ENCODE data around the gene ARG2.

Gene ARG2

DNA sequence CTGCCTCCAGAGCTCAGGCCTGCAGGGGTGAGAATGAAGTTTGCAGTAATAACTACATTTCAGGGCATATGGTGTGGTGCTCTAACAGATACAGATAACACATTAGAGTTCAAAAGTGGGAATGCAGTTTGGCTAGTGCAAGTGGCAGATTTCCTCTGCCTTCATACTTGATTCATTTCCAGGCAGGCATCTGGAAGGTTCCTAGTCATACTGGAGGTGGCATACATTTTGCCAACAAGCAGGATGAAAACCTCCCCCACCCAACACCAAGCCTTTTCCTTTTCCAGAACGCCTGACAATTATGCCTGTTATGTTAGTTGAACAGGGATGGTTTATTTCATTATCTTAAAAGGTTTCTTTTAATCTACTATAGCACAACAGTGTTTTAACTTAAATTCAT lies 30.4 kb downstream of the ARG2 start:
- no peaks in the 10 kb centered on the region for H3K27me3 ChIP-seq (ENCODE audit: insufficient read depth, poor library complexity, severe bottlenecking)
- no peaks in the 10 kb centered on the region for H3K9me3 ChIP-seq (ENCODE audit: severe bottlenecking)
- ATAC-seq (ENCODE audit: low read depth) (no peak), DNase-seq (ENCODE audit: low spot score) (no peak)
- H3K4me1 ChIP-seq (ENCODE audit: insufficient read depth, poor library complexity, severe bottlenecking), result peaks cover 11% of the 10 kb centered on the region
- H3K27ac ChIP-seq (ENCODE audit: poor library complexity, severe bottlenecking), result peak overlapping the region; percentile 46
- TF ChIP-seq, protein P1, sequence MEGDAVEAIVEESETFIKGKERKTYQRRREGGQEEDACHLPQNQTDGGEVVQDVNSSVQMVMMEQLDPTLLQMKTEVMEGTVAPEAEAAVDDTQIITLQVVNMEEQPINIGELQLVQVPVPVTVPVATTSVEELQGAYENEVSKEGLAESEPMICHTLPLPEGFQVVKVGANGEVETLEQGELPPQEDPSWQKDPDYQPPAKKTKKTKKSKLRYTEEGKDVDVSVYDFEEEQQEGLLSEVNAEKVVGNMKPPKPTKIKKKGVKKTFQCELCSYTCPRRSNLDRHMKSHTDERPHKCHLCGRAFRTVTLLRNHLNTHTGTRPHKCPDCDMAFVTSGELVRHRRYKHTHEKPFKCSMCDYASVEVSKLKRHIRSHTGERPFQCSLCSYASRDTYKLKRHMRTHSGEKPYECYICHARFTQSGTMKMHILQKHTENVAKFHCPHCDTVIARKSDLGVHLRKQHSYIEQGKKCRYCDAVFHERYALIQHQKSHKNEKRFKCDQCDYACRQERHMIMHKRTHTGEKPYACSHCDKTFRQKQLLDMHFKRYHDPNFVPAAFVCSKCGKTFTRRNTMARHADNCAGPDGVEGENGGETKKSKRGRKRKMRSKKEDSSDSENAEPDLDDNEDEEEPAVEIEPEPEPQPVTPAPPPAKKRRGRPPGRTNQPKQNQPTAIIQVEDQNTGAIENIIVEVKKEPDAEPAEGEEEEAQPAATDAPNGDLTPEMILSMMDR (IDR thresholded peaks at IDR 0.05; ENCODE audit: poor library complexity, severe bottlenecking), result no peak
- no peak overlapping the region for H3K4me3 ChIP-seq (ENCODE audit: severe bottlenecking)
- H3K36me3 ChIP-seq (ENCODE audit: low read depth), result peaks cover 85% of the 10 kb centered on the region

DNA sequence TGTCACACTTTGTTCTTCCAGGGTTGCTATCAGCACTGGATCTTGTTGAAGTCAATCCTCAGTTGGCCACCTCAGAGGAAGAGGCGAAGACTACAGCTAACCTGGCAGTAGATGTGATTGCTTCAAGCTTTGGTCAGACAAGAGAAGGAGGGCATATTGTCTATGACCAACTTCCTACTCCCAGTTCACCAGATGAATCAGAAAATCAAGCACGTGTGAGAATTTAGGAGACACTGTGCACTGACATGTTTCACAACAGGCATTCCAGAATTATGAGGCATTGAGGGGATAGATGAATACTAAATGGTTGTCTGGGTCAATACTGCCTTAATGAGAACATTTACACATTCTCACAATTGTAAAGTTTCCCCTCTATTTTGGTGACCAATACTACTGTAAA lies 31.0 kb downstream of the ARG2 start:
- H3K4me3 ChIP-seq (ENCODE audit: severe bottlenecking), result no peak overlapping the region
- H3K27me3 ChIP-seq (ENCODE audit: insufficient read depth, poor library complexity, severe bottlenecking), result no peaks in the 10 kb centered on the region
- ATAC-seq (ENCODE audit: low read depth), result peak; percentile 95
- H3K36me3 ChIP-seq (ENCODE audit: low read depth), result peaks cover 91% of the 10 kb centered on the region
- H3K4me1 ChIP-seq (ENCODE audit: insufficient read depth, poor library complexity, severe bottlenecking), result peaks cover 11% of the 10 kb centered on the region
- peak overlapping the region; percentile 46 for H3K27ac ChIP-seq (ENCODE audit: poor library complexity, severe bottlenecking)
- TF ChIP-seq, protein P1 (IDR thresholded peaks at IDR 0.05; ENCODE audit: poor library complexity, severe bottlenecking), result no peak
- DNase-seq (ENCODE audit: low spot score), result no peak
- no peaks in the 10 kb centered on the region for H3K9me3 ChIP-seq (ENCODE audit: severe bottlenecking)

DNA sequence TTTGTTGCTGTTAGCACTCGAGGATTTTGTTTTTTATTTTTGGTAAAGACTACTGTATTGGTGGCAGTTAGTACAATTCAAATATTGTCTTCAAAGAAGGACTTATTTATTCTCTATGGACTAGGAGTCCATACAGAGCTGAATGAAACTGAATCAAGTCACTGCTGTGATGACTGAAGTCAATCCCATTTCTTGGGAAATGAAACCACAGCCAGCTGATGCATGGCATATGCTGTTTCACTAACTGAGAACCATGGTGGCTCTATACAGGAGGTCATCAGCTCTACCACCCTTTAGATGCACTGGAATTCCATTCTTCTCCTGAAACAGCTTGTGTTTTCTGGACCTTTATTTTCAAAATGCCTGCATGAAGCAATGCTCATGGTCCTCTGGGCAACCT lies 32.5 kb downstream of the ARG2 start:
- Histone ChIP-seq H3K36me3 (ENCODE audit: low read depth) (peaks cover 98% of the 10 kb centered on the region), H3K27ac (ENCODE audit: poor library complexity, severe bottlenecking) (no peak overlapping the region), H3K9me3 (ENCODE audit: severe bottlenecking) (no peaks in the 10 kb centered on the region), H3K27me3 (ENCODE audit: insufficient read depth, poor library complexity, severe bottlenecking) (no peaks in the 10 kb centered on the region), H3K4me3 (ENCODE audit: severe bottlenecking) (no peak overlapping the region), H3K4me1 (ENCODE audit: insufficient read depth, poor library complexity, severe bottlenecking) (peaks cover 11% of the 10 kb centered on the region)
- TF ChIP-seq, protein P1 (IDR thresholded peaks at IDR 0.05; ENCODE audit: poor library complexity, severe bottlenecking), result no peak
- no peak for DNase-seq (ENCODE audit: low spot score)
- no peak for ATAC-seq (ENCODE audit: low read depth)

DNA sequence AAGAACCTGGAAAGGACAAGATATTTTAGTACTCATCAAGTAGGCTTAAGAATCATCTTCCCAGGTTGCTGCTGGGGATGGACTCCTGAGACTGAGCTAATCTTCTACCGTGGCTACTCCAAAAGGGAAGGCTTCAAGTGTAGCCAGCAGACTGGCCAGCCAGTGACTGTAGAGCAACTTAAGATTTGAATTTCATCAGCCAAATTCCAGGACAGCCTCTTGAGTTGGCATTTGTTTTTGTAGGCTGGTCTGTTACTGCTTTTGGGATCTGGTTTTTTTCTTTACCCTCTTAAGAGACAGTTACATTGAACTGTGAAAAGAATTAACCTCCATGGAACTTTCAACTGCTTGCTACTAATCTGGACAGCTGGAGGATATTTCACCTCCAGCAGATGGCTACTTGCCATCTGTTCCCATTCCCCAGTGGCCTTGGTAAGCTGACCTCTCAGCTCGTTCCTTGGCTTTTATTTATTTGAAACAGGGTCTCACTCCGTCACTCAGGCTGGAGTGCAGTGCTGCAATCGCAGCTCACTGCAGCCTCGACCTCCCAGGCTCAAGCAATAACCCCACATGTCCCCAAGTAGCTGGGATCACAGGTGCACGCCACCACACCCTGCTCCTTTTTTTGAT lies 34.0 kb downstream of the ARG2 start:
- Histone ChIP-seq H3K4me3 (ENCODE audit: severe bottlenecking) (no peak overlapping the region), H3K27ac (ENCODE audit: poor library complexity, severe bottlenecking) (no peak overlapping the region), H3K9me3 (ENCODE audit: severe bottlenecking) (no peaks in the 10 kb centered on the region), H3K4me1 (ENCODE audit: insufficient read depth, poor library complexity, severe bottlenecking) (peaks cover 11% of the 10 kb centered on the region), H3K27me3 (ENCODE audit: insufficient read depth, poor library complexity, severe bottlenecking) (no peaks in the 10 kb centered on the region), H3K36me3 (ENCODE audit: low read depth) (peaks cover 94% of the 10 kb centered on the region)
- no peak for ATAC-seq (ENCODE audit: low read depth)
- TF ChIP-seq, protein P1 (IDR thresholded peaks at IDR 0.05; ENCODE audit: poor library complexity, severe bottlenecking), result no peak
- DNase-seq (ENCODE audit: low spot score), result no peak

DNA sequence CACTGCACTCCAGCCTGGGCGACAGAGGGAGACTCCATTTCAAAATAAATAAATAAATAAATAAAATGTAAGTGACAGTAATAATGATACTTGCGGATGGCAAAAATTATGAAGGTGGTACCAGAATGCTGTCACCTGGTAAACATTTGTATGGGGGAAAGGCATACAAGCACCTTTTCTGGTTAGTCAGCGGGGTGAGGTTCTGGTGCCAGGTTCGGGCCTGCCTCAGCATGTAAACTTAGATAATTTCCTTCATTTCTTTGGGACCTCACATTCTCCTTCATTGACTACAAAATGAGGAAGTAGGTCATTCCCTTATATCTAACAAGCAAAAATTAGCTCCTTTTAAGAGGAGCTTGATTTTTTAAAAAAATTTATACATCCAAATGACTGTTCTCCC lies 43.9 kb downstream of the ARG2 start:
- no peaks in the 10 kb centered on the region for H3K9me3 ChIP-seq (ENCODE audit: severe bottlenecking)
- H3K27ac ChIP-seq (ENCODE audit: poor library complexity, severe bottlenecking), result peak overlapping the region; percentile 43

More for the DNA sequence above, 43.9 kb downstream of the ARG2 start:
- H3K4me3 ChIP-seq (ENCODE audit: severe bottlenecking), result no peak overlapping the region
- DNase-seq (ENCODE audit: low spot score) (no peak), ATAC-seq (ENCODE audit: low read depth) (peak; percentile 68)
- peaks cover 17% of the 10 kb centered on the region for H3K36me3 ChIP-seq (ENCODE audit: low read depth)
- no peaks in the 10 kb centered on the region for H3K27me3 ChIP-seq (ENCODE audit: insufficient read depth, poor library complexity, severe bottlenecking)
- TF ChIP-seq, protein P1 (IDR thresholded peaks at IDR 0.05; ENCODE audit: poor library complexity, severe bottlenecking), result no peak
- H3K4me1 ChIP-seq (ENCODE audit: insufficient read depth, poor library complexity, severe bottlenecking), result peaks cover 16% of the 10 kb centered on the region

All from RWPE2 (cell line).